HS-5 (cell line): ENCODE results near the gene DST.
"Not testable (repeated sequence)": the region's sequence is repeated elsewhere in the genome, so short reads cannot be mapped to it uniquely, and the experiment has no call there.

Experiments used
- DNase-seq: peaks from one replicate; pipeline ENCODE4 v3.0.0-alpha.2; 2012; ENCODE audit warnings: low read depth

Gene DST

GRCh38 chr6:56570413-56571359 is 72.0 kb downstream of the DST start:
- DNase-seq: no peak

- no peak for DNase-seq
Measured at GRCh38 chr6:56567501-56567900, 75.2 kb downstream of the DST start.

GRCh38 chr6:56562730-56563129 is 80.0 kb downstream of the DST start:
- not testable (repeated sequence) for DNase-seq

GRCh38 chr6:56556751-56557540 is 85.7 kb downstream of the DST start:
- DNase-seq: no peak

GRCh38 chr6:56555438-56555872 is 87.2 kb downstream of the DST start:
- DNase-seq: no peak

- no peak for DNase-seq
Measured at GRCh38 chr6:56552187-56553130, 90.2 kb downstream of the DST start.

- DNase-seq: no peak
Measured at GRCh38 chr6:56551409-56552120, 91.1 kb downstream of the DST start.

GRCh38 chr6:56550301-56550700 is 92.4 kb downstream of the DST start:
- DNase-seq: no peak

- no peak for DNase-seq
Measured at GRCh38 chr6:56549014-56549413, 93.7 kb downstream of the DST start.

- no peak for DNase-seq
Measured at GRCh38 chr6:56547687-56548086, 95.0 kb downstream of the DST start.

- peak; percentile 93 for DNase-seq
Measured at GRCh38 chr6:56542364-56543331, 100.0 kb downstream of the DST start.

GRCh38 chr6:56541741-56542360 is 100.8 kb downstream of the DST start:
- no peak for DNase-seq

GRCh38 chr6:56541030-56541600 is 101.6 kb downstream of the DST start:
- no peak for DNase-seq

- DNase-seq: no peak
Measured at GRCh38 chr6:56540232-56541029, 102.3 kb downstream of the DST start.

- DNase-seq: no peak
Measured at GRCh38 chr6:56539527-56540105, 103.1 kb downstream of the DST start.

GRCh38 chr6:56538851-56539250 is 103.8 kb downstream of the DST start:
- no peak for DNase-seq

- no peak for DNase-seq
Measured at GRCh38 chr6:56537223-56537770, 105.4 kb downstream of the DST start.

- no peak for DNase-seq
Measured at GRCh38 chr6:56536536-56536935, 106.2 kb downstream of the DST start.
